Measurements from ENCODE around the gene SRF.

DNA sequence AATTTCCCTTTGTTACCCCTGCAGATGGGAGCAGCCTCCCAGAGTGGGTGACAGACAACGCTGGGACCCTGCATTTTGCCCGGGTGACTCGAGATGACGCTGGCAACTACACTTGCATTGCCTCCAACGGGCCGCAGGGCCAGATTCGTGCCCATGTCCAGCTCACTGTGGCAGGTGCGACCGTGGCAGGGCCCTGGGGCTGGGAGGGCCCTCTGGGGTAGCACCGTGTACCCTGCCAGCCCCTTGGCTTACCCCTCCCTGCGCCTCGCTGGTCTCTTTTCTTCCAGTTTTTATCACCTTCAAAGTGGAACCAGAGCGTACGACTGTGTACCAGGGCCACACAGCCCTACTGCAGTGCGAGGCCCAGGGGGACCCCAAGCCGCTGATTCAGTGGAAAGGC, 29.4 kb upstream of the SRF start:
- TF ChIP-seq, protein P1, sequence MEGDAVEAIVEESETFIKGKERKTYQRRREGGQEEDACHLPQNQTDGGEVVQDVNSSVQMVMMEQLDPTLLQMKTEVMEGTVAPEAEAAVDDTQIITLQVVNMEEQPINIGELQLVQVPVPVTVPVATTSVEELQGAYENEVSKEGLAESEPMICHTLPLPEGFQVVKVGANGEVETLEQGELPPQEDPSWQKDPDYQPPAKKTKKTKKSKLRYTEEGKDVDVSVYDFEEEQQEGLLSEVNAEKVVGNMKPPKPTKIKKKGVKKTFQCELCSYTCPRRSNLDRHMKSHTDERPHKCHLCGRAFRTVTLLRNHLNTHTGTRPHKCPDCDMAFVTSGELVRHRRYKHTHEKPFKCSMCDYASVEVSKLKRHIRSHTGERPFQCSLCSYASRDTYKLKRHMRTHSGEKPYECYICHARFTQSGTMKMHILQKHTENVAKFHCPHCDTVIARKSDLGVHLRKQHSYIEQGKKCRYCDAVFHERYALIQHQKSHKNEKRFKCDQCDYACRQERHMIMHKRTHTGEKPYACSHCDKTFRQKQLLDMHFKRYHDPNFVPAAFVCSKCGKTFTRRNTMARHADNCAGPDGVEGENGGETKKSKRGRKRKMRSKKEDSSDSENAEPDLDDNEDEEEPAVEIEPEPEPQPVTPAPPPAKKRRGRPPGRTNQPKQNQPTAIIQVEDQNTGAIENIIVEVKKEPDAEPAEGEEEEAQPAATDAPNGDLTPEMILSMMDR (IDR thresholded peaks at IDR 0.05; ENCODE audit: poor library complexity): no peak
- no peak for TF ChIP-seq EZH2phosphoT487 (IDR thresholded peaks at IDR 0.05; ENCODE audit: low read depth, severe bottlenecking, unreplicated experiment)
